Measurements from ENCODE around the gene ATF3.

ATF3 gene

GRCh38 chr1:212621949-212622305 is 13.4 kb downstream of the ATF3 start:
- Histone ChIP-seq H3K27me3 (no peaks in the 10 kb centered on the region), H3K36me3 (peaks cover 43% of the 10 kb centered on the region), H3K4me1 (no peaks in the 10 kb centered on the region), H3K9me3 (no peaks in the 10 kb centered on the region), H3K4me3 (ENCODE audit: low read depth, low read length) (no peak overlapping the region)
- no peak for TF ChIP-seq CTCF (IDR thresholded peaks at IDR 0.05; ENCODE audit: low read depth, low read length)
- no peak for DNase-seq

- TF ChIP-seq CTCF (IDR thresholded peaks at IDR 0.05; ENCODE audit: low read depth, low read length): no peak
- H3K4me3 ChIP-seq (ENCODE audit: low read depth, low read length): no peak overlapping the region
- no peaks in the 10 kb centered on the region for H3K27me3 ChIP-seq
- no peaks in the 10 kb centered on the region for H3K9me3 ChIP-seq
- DNase-seq: no peak
- H3K4me1 ChIP-seq: peaks cover 2% of the 10 kb centered on the region
- peaks cover 38% of the 10 kb centered on the region for H3K36me3 ChIP-seq
Observed at GRCh38 chr1:212622467-212622866, 13.9 kb downstream of the ATF3 start.

- Histone ChIP-seq H3K36me3 (peaks cover 36% of the 10 kb centered on the region), H3K4me1 (peaks cover 7% of the 10 kb centered on the region), H3K27me3 (no peaks in the 10 kb centered on the region), H3K9me3 (no peaks in the 10 kb centered on the region), H3K4me3 (ENCODE audit: low read depth, low read length) (no peak overlapping the region)
- DNase-seq: no peak
- no peak for TF ChIP-seq CTCF (IDR thresholded peaks at IDR 0.05; ENCODE audit: low read depth, low read length)
Observed at GRCh38 chr1:212622906-212623305, 14.3 kb downstream of the ATF3 start.

- Histone ChIP-seq H3K27me3 (no peaks in the 10 kb centered on the region), H3K36me3 (peaks cover 29% of the 10 kb centered on the region), H3K4me1 (peaks cover 11% of the 10 kb centered on the region), H3K4me3 (ENCODE audit: low read depth, low read length) (no peak overlapping the region), H3K9me3 (no peaks in the 10 kb centered on the region)
- TF ChIP-seq CTCF (IDR thresholded peaks at IDR 0.05; ENCODE audit: low read depth, low read length): no peak
- DNase-seq: no peak
Observed at GRCh38 chr1:212623603-212624002, 15.0 kb downstream of the ATF3 start.

GRCh38 chr1:212624976-212625501 is 16.5 kb downstream of the ATF3 start:
- Histone ChIP-seq H3K4me1 (peaks cover 23% of the 10 kb centered on the region), H3K36me3 (peaks cover 15% of the 10 kb centered on the region), H3K27me3 (no peaks in the 10 kb centered on the region), H3K4me3 (ENCODE audit: low read depth, low read length) (no peak overlapping the region), H3K9me3 (no peaks in the 10 kb centered on the region)
- no peak for TF ChIP-seq CTCF (IDR thresholded peaks at IDR 0.05; ENCODE audit: low read depth, low read length)
- DNase-seq: no peak

- Histone ChIP-seq H3K9me3 (no peaks in the 10 kb centered on the region), H3K36me3 (peaks cover 6% of the 10 kb centered on the region), H3K4me1 (peaks cover 27% of the 10 kb centered on the region), H3K27me3 (no peaks in the 10 kb centered on the region), H3K4me3 (ENCODE audit: low read depth, low read length) (no peak overlapping the region)
- no peak for TF ChIP-seq CTCF (IDR thresholded peaks at IDR 0.05; ENCODE audit: low read depth, low read length)
- DNase-seq: no peak
Observed at GRCh38 chr1:212625781-212626450, 17.4 kb downstream of the ATF3 start.

All from BE2C (cell line).